CD4-positive, alpha-beta T cell treated with Interleukin-6 for 4 hours (primary cell): ENCODE data around the gene KRT6B.
"Not testable (repeated sequence)": the region's sequence is repeated elsewhere in the genome, so short reads cannot be mapped to it uniquely, and the experiment has no call there.

ENCODE experiments used
- DNase-seq: peaks from one replicate; pipeline ENCODE4 v3.0.0-alpha.2; 2020; ENCODE audit warnings: mixed read lengths

The KRT6B gene

GRCh38 chr12:52452101-52452500 is at the start of gene KRT6B:
Gene KRT6B (minus strand): TSS chr12:52452146. CDS start chr12:52452078, 68 bp downstream.
- DNase-seq: no peak

DNA sequence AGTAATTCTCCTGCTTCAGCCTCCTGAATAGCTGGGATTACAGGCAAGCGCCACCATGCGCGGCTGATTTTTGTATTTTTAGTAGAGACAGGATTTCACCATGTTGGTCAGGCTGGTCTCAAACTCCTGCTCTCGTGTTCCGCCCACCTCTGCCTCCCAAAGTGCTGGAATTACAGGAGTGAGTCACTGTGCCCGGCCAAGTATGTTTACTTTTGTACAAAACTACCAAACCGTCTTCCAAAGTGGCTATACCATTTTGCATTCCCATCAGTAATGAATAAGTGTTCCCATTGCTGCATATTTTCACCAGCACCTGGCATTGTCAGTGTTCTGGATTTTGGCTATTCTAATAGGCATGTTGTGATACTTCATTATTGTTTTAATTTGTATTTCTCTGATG is 49.5 kb upstream of the KRT6B start:
- no peak for DNase-seq

- DNase-seq: not testable (repeated sequence)
Observed at GRCh38 chr12:52500574-52500973, 48.6 kb upstream of the KRT6B start.

DNA sequence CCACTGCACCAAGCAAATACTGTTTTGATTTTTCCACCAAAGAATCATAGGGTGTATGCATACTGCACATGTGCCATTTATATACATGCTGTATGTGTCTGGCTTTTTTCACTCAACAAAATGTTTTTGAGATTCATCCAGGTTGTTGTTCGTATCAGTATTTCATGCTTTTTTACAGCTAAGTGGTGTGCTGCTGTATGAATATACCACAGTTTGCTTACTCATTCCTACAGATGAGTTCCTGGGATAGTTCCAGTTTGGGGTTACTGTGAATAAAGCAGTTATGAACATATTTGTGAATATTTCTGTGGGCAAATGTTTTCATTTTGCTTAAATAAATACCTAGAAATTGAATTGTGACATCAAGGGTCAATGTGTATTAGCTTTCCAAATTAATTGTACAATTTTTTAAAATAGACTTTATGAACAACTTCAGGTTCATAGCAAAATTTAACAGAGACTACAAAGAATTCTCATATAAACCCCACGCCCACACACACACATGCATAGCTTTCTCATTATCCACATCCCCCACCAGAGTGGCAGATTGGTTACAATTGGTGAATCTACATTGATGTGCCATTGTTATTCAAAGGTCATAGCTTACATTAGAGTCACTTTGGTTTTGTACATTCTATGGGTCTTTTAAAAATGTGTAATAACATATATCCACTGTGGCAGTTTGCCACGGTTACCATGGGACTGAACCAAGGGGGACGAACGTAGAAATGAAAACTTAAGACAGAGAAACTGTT is 48.0 kb upstream of the KRT6B start:
- no peak for DNase-seq

- DNase-seq: no peak
Observed at GRCh38 chr12:52498946-52499345, 47.0 kb upstream of the KRT6B start.

GRCh38 chr12:52497975-52498374 is 46.0 kb upstream of the KRT6B start:
- DNase-seq: no peak

GRCh38 chr12:52496590-52497071 is 44.7 kb upstream of the KRT6B start:
- no peak for DNase-seq

- DNase-seq: no peak
Observed at GRCh38 chr12:52496054-52496453, 44.1 kb upstream of the KRT6B start.

DNA sequence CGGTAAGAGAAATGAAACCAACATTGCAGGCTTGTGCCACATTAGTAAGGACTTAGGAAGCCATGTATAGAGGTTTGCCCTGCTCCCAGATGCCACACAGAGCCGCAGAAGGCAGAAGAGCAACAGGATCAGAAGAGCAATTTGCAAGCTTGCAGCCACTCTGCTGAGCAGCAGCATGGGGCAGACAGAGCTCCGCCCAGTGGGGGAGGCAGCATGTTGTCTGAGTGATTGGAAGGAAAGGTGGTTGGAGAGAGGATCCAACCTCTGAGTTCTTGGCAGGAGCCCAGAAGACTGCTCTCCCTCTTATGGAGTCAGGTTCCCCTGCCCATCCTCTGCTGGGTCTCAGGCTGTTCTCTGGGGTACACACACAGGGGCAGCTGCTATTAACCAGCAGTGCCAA is 43.4 kb upstream of the KRT6B start:
- no peak for DNase-seq

DNA sequence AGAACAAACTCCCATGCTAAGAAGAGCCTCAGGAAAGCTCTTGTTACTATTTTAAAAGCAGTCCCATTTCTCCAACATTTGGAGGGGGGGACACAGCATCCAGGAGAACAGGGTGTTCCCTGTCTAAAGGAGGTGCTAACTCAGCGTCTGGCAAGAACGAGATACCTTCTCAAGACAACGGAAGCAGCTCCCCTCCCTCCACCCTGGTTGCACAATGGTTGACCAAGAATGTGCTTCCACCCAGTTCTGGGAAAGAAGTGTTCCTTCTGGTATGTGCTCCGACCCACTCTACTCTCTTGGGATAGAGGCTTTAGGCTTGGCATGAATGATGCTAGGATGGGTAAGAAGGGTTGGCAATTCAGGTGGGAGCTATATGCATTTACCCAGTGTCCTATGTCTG is 42.6 kb upstream of the KRT6B start:
- no peak for DNase-seq

DNA sequence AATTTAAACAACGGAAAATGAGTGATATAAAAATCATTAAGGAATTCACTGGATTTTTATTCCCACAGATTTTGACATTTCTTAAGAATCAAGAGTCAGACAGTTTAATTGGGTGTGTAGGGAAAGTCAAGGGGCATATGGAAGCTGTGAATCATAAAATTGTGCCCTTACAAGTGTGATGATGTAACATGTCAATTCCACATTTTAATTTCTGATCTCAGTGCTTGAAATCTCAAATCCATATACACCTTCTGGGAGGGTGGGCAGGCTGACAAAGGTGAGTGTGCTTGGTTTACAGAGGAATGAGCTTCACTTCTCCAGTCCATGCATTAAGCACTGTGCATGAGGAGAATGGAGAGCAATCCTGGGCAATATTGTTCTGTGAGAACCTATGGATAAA is 42.2 kb upstream of the KRT6B start:
- DNase-seq: no peak

- DNase-seq: no peak
Observed at GRCh38 chr12:52493172-52493571, 41.2 kb upstream of the KRT6B start, which contains the start of gene KRT6A. Gene KRT6A (minus strand): TSS chr12:52493257. CDS start chr12:52493188, 69 bp downstream.

GRCh38 chr12:52492405-52492804 is 40.5 kb upstream of the KRT6B start:
- not testable (repeated sequence) for DNase-seq

DNA sequence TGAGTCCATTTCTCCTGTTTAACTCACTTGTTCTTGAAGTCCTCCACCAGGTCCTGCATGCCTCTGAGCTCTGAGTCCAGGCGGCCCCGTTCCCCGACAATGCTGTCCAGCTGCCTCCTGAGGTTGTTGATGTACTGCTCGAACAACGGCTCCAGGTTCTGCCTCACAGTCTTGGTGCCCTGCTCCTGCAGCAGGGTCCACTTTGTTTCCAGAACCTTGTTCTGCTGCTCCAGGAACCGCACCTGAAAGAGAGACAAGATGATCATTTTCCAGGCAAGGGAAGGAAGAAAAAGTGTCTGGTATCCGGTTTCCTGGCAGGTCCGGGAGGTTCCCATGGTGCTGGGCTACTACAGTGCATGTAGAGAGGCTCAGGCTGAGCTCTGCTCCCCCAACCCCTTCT is 39.5 kb upstream of the KRT6B start:
- DNase-seq: not testable (repeated sequence)

DNA sequence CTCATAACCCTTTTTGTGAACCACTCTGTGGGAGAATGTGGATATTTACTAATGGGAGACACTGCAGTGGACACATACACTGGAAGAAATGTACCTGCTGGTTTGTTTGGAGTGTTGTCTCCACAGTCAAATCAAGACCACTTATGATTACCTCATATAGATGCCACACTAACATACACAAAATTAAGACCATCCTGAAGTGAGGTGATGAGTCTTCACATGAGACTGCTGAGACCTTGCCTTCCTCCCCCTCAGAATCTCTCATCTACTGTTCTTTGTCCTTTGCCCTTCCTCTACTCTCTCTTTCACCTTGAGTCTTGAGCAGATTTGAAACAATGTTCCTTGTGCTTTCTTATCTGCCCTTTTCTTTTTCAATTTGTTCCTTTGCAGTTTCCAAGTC is 36.8 kb upstream of the KRT6B start:
- DNase-seq: no peak

- DNase-seq: not testable (repeated sequence)
Observed at GRCh38 chr12:52487744-52488443, 35.9 kb upstream of the KRT6B start.

DNA sequence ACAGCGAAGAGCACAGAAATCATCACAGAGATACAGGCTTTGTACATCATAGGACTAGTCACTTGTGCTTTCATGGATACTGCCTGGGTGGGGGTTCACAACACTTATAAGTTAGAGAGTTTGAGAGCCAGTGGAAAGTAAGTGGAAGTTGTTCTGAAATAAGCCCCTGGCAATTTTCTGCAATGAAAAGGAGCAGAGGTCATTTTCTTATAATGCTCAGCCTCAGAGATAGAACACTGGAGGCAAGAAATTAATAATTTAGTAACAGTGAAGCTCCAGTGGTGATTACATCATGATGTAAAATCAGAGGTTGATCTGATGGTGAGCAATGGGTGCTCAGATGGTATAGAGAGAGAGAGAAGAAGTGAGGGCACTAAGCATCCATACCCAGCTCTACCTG is 35.3 kb upstream of the KRT6B start:
- DNase-seq: no peak

DNA sequence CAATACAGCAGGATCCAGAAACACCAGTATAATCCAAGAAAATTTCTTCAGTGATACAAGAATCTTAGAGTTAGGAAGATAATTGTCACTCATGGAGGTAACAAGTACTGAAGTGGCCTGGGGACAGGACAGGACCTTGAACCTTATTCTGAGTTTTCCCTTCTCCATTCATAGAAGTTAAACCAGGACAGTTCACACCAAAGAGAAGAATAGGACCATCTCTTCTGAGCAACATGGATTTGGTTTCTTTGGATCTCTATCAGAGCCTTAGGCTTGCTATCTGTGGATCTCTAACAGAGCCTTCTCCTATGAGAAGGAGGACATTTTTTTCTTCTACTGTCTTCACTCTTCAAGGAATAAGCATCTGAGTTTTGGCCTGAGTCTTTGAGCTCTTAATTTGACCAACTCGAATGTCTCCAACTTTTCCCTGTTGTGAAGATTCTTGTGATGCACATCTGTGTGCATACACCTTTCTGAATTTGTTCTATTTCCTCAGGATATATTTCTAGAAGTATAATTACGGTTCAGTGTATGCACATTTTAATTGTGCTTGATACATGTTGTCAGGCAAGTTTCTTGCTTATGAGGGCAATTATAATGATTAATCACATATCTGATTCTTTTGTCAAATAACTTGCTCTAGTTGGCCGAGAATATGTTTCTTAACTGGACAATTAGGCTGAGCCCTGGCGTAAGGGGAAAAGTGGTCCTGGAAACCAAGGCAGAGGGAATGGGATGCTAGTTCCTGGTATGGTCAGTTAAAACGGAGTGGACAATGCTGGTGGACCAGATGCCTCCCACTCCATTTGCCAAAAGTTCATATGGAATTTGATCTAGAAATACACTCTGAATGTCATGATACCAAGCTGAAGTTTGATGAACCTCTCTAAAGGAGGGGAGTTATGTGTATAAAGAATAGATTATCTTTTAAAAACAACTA is 34.5 kb upstream of the KRT6B start:
- DNase-seq: no peak

GRCh38 chr12:52480073-52480472 is 28.1 kb upstream of the KRT6B start:
- DNase-seq: no peak

DNA sequence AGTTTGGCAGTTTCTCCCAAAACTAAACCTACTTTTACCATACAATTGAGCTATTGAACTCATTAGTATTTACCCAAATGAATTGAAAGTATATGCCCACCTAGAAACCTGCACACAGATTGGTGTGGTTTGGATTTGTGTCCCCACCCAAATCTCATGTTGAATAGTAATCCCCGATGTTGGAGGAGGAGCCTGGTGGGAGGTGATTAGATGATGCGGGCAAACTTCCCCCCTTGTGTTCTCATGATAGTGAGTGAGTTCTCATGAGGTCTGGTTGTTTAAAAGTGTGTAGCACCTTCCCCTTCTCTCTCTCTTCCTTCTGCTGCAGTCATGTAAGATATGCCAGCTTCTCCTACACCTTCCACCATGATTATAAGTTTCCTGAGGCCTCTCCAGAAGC is 25.7 kb upstream of the KRT6B start:
- DNase-seq: no peak

DNA sequence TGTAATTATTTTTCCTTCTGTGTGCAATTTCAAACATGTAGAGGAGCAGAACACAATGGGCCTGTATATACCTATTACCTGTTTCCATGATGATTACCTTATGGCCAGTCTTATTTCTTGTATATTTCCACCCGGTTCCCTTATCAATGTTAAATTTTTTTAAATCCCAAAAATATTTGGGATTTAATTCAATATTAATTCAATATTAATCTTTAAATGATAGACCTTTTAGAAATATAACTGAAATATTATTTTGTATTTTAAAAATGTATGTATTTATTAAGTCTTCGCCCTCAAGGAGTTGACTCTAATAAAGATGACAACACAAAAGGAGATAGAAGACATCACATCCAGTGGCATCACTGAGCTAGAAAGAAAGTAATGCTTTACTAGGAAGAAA is 22.3 kb upstream of the KRT6B start:
- DNase-seq: no peak

DNA sequence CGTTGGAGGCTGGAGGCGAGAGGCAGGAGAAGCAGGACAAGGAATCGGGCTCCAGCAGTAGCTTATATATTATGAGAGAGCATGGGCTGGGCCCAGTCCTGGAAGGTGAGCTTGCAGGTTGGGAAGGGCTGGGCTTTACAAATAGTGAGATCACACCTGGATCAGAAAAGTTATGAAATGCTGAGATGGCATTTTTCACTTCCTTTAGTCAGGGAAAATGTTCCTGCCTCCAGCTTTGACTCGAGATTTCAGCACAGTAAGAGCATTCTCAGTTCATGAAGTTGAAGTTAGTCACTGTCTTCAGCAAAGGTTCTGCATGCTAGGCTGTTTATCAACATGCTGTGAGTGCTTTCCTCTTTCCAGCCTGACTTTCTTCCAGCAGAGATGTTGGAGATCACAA is 21.8 kb upstream of the KRT6B start, which contains the start of gene KRT6C:
TSS of gene KRT6C (minus strand) at position 38 of the 400 bp plus-strand sequence. CDS start 68 bp downstream, outside the sequence.
- no peak for DNase-seq

DNA sequence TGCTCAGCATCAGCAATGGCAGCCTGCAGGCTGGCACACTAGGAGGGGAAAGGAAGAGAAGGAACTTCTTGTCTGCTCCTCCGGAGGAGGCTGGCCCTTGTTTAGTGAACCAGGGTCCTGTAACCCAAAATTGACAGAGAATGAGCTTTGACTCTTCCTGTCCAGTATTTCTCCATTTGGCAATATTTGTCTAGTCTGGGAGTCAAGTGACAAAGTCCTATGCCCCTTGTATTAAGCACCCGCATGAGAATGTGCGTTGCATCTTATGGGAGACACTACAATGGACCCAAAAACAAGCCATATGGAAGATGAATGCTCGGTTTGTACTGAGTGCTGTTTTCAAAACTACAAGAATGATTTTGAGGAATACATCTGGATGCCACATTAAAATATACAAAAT is 17.9 kb upstream of the KRT6B start:
- no peak for DNase-seq
